ENCODE data around the gene MAP4K4. TPM values are rescaled to one million over a fixed set of nuclear protein-coding genes. Genes with fewer than 3 reads are reported as not detected.

The MAP4K4 gene
- total RNA-seq, 1 donor from 2014 or later: 122 TPM

GRCh38 chr2:101732773-101733256, 35.3 kb downstream of the MAP4K4 start:
- H3K9me3 Mint-ChIP-seq (ENCODE audit: low read depth): no peaks in the 10 kb centered on the region
- no peaks in the 10 kb centered on the region for H3K36me3 Mint-ChIP-seq (ENCODE audit: low read depth)
- H3K27me3 Mint-ChIP-seq (ENCODE audit: low read depth): no peaks in the 10 kb centered on the region
- H3K27ac Mint-ChIP-seq (ENCODE audit: unreplicated experiment): no peak overlapping the region
- H3K4me3 Mint-ChIP-seq (ENCODE audit: unreplicated experiment): no peak overlapping the region
- peaks cover 65% of the 10 kb centered on the region for H3K4me1 Mint-ChIP-seq (ENCODE audit: low read depth)
- TF ChIP-seq, protein P1, sequence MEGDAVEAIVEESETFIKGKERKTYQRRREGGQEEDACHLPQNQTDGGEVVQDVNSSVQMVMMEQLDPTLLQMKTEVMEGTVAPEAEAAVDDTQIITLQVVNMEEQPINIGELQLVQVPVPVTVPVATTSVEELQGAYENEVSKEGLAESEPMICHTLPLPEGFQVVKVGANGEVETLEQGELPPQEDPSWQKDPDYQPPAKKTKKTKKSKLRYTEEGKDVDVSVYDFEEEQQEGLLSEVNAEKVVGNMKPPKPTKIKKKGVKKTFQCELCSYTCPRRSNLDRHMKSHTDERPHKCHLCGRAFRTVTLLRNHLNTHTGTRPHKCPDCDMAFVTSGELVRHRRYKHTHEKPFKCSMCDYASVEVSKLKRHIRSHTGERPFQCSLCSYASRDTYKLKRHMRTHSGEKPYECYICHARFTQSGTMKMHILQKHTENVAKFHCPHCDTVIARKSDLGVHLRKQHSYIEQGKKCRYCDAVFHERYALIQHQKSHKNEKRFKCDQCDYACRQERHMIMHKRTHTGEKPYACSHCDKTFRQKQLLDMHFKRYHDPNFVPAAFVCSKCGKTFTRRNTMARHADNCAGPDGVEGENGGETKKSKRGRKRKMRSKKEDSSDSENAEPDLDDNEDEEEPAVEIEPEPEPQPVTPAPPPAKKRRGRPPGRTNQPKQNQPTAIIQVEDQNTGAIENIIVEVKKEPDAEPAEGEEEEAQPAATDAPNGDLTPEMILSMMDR (IDR thresholded peaks at IDR 0.05): no peak
- DNase-seq (ENCODE audit: low spot score): no peak

GRCh38 chr2:101733257-101733993, 35.9 kb downstream of the MAP4K4 start:
- H3K4me3 Mint-ChIP-seq (ENCODE audit: unreplicated experiment): no peak overlapping the region
- H3K4me1 Mint-ChIP-seq (ENCODE audit: low read depth): peaks cover 68% of the 10 kb centered on the region
- TF ChIP-seq, protein P1 (IDR thresholded peaks at IDR 0.05): no peak
- no peak for DNase-seq (ENCODE audit: low spot score)
- no peaks in the 10 kb centered on the region for H3K27me3 Mint-ChIP-seq (ENCODE audit: low read depth)
- H3K27ac Mint-ChIP-seq (ENCODE audit: unreplicated experiment): peak overlapping the region; percentile 34
- no peaks in the 10 kb centered on the region for H3K36me3 Mint-ChIP-seq (ENCODE audit: low read depth)
- no peaks in the 10 kb centered on the region for H3K9me3 Mint-ChIP-seq (ENCODE audit: low read depth)

DNA sequence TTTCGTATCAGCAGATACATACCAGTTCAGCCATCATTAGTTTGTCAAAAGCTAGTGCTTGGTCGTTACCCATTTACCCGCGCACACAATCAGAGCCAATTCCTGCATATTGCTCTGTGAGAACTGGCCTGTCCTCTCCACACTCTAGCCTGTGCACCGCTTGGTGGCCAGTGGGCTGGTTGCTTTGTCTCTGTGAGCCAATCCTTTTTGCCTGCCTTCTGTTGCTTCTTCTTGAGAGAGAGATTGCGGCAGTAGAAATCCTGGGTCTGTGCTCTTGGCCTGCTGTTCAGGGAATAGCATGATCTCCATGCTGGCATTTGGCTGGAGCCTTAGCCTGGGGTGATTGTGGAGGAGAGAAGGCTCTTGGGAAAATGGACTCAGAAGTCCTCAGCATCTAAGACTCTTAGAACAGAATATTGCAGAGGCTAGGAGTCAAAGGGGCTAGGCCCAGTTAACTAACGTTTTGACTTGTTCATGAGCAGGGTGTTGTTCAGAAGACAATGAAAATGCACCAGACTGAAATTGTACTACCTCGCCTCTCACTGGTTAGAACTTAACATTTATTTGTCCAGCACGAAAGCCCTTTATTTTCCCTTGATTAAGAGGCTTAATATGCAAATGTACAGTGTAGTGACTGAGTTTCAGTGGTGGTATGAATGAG, 37.1 kb downstream of the MAP4K4 start:
- no peak for DNase-seq (ENCODE audit: low spot score)
- TF ChIP-seq, protein P1 (IDR thresholded peaks at IDR 0.05): no peak
- no peaks in the 10 kb centered on the region for H3K9me3 Mint-ChIP-seq (ENCODE audit: low read depth)
- H3K27ac Mint-ChIP-seq (ENCODE audit: unreplicated experiment): no peak overlapping the region
- H3K36me3 Mint-ChIP-seq (ENCODE audit: low read depth): no peaks in the 10 kb centered on the region
- no peaks in the 10 kb centered on the region for H3K27me3 Mint-ChIP-seq (ENCODE audit: low read depth)
- peaks cover 66% of the 10 kb centered on the region for H3K4me1 Mint-ChIP-seq (ENCODE audit: low read depth)
- H3K4me3 Mint-ChIP-seq (ENCODE audit: unreplicated experiment): no peak overlapping the region

DNA sequence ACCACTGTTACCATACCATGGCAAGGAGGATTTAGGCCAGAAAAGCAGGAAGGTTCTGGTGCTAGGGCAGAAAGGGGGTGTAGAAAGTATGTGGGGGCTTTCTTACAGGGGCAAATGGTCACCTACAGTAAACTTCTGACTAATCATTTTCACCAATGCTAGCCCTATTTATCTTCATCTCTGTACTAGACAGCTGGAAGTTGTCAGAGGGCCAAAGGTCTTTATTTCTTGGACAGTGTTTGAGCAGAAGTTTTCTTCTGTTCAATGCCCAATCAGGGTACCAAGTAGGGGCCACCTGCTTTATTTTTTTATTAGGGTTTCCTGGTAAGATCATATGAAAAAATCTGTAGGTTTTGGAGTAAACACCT, 37.6 kb downstream of the MAP4K4 start:
- DNase-seq (ENCODE audit: low spot score): no peak
- no peaks in the 10 kb centered on the region for H3K36me3 Mint-ChIP-seq (ENCODE audit: low read depth)
- H3K4me3 Mint-ChIP-seq (ENCODE audit: unreplicated experiment): no peak overlapping the region
- no peaks in the 10 kb centered on the region for H3K27me3 Mint-ChIP-seq (ENCODE audit: low read depth)
- no peaks in the 10 kb centered on the region for H3K9me3 Mint-ChIP-seq (ENCODE audit: low read depth)
- TF ChIP-seq, protein P1 (IDR thresholded peaks at IDR 0.05): no peak
- no peak overlapping the region for H3K27ac Mint-ChIP-seq (ENCODE audit: unreplicated experiment)
- peaks cover 66% of the 10 kb centered on the region for H3K4me1 Mint-ChIP-seq (ENCODE audit: low read depth)

DNA sequence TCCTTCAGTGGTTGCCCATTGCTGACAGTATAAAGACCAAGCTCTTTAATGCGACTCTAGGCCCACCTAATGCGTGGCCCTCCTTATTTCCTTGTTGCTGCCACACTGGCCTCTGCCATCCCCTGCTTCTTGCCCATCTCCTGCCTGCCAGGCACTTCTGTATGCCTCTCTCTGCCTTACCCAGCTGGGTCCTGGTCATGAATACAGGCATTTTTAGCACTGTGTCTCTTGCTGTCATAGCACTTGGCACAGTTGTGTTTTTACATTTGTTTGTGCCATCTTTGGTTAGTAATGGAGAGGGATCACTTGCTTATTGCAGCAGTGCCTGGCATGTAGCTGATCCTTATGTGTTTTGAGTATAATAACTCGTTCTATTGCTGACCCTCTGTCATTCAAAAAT, 38.7 kb downstream of the MAP4K4 start:
- H3K27me3 Mint-ChIP-seq (ENCODE audit: low read depth): no peaks in the 10 kb centered on the region
- peaks cover 70% of the 10 kb centered on the region for H3K4me1 Mint-ChIP-seq (ENCODE audit: low read depth)

More for the DNA sequence above, 38.7 kb downstream of the MAP4K4 start:
- no peaks in the 10 kb centered on the region for H3K9me3 Mint-ChIP-seq (ENCODE audit: low read depth)
- H3K4me3 Mint-ChIP-seq (ENCODE audit: unreplicated experiment): no peak overlapping the region
- H3K27ac Mint-ChIP-seq (ENCODE audit: unreplicated experiment): peak overlapping the region; percentile 67
- TF ChIP-seq, protein P1 (IDR thresholded peaks at IDR 0.05): no peak
- DNase-seq (ENCODE audit: low spot score): no peak
- H3K36me3 Mint-ChIP-seq (ENCODE audit: low read depth): no peaks in the 10 kb centered on the region

All from chondrocyte (in vitro differentiated cells).